Right lobe of liver (tissue), 6 donors: ENCODE results near the gene BDKRB2. TPM values are rescaled to one million over a fixed set of nuclear protein-coding genes. Genes with fewer than 3 reads are reported as not detected.
A peak's percentile ranks its signal among the peaks of the same experiment; 100 is the strongest.

ENCODE experiments used
- ATAC-seq, 4 donors: fragments of 200-7000 bp; cut with Tn5 transposase; one replicate each; pipeline ENCODE4 v1.9.1; 2020; ENCODE audit warnings: mild to moderate bottlenecking in 4 of 4, moderate library complexity in 4 of 4
- DNase-seq, 3 donors: peaks; one replicate each; pipeline ENCODE4 v3.0.0-alpha.2; 2020
- H3K27ac ChIP-seq, 3 donors: fragments of 200-600 bp; one replicate each; pipeline ENCODE4 v1.8.0; 2022
- H3K27me3 ChIP-seq, 2 donors: fragments of 200-600 bp; one replicate each; pipeline ENCODE4 v1.8.0; 2022
- H3K36me3 ChIP-seq, 4 donors: fragments of 200-600 bp; sonication (generic) in 1 of 4; one replicate each; pipeline versions ENCODE4 v1.5.1 to v1.8.0; 2017 to 2022; ENCODE audit warnings: control low read depth in 1 of 4
- H3K4me1 ChIP-seq, 4 donors: fragments of 200-600 bp; sonication (generic) in 1 of 4; one replicate each; pipeline versions ENCODE4 v1.5.1 to v1.8.0; 2017 to 2022; ENCODE audit warnings: control low read depth in 1 of 4
- H3K4me3 ChIP-seq, 3 donors: fragments of 200-600 bp; one replicate each; pipeline ENCODE4 v1.8.0; 2022
- H3K9me3 ChIP-seq, 4 donors: fragments of 200-600 bp; sonication (generic) in 1 of 4; one replicate each; pipeline versions ENCODE4 v1.5.1 to v1.8.0; 2017 to 2022; ENCODE audit warnings: control low read depth in 1 of 4
- CTCF ChIP-seq, 4 donors: fragments of 200-600 bp in 3 of 4; fragments of 450-650 bp in 1 of 4; IDR thresholded peaks; one replicate each; pipeline versions ENCODE4 v1.5.1 to v1.8.0; 2016 to 2022; ENCODE audit warnings: antibody characterized with exemption in 4 of 4, mild to moderate bottlenecking in 2 of 4
- POLR2A ChIP-seq: fragments of 450-650 bp; IDR thresholded peaks from one replicate; pipeline ENCODE4 v1.6.1; 2017; ENCODE audit warnings: antibody characterized with exemption, mild to moderate bottlenecking
- WGBS: methylation state at CpG from one replicate; pipeline ENCODE4 v1.1.6; 2018; ENCODE audit warnings: low coverage, low lambda C conversion rate; ENCODE audit not compliant: insufficient coverage; ENCODE audit errors: missing lambda C conversion rate; 5-methylcytosine and 5-hydroxymethylcytosine counted together
- intact Hi-C, 2 donors: fragments of 100-400 bp; cut with DNase I; formaldehyde crosslinking; loops; one replicate each; pipeline versions ENCODE4 v1.11.2 to v1.14.1; 2022
- total RNA-seq, 6 experiments: library from RNA; depleted of rRNA in 2 of 6; stranded (reverse); fragments of >200 nt in 2 of 6; fragmentation: NEBNext Ultra II Directional in 3 of 6; extraction: Animal tissue kit (Norgen Biotek cat#: 25700) in 3 of 6; gene quantifications; one replicate each; pipeline versions ENCODE4 v1.1.0 to v1.2.4, GENCODE V29; 2016 to 2023
- donor health status: DM: no; HTN: yes; CAD: no.
- donor health status: DM: no; HTN: no; CAD: no.
- donor health status: DM: no; HTN: no; CAD: no.
- donor health status: DM: no; HTN: yes; CAD: no.
- donor health status: DM: no; HTN: yes; CAD: no.

BDKRB2 gene
- total RNA-seq, 6 experiments from 2014 or later: 0.07 to 0.60 (median 0.22) TPM

GRCh38 chr14:96187216-96188031, 17.2 kb upstream of the BDKRB2 start:
- intact Hi-C loops: no loop called here
- DNase-seq: no peak
- H3K9me3 ChIP-seq: no peaks in the 10 kb centered on the region

GRCh38 chr14:96189281-96189711, 15.3 kb upstream of the BDKRB2 start:
- no peak overlapping the region for H3K4me3 ChIP-seq
- H3K27me3 ChIP-seq: no peaks in the 10 kb centered on the region
- no peak overlapping the region for H3K27ac ChIP-seq
- no peak for DNase-seq
- no peaks in the 10 kb centered on the region for H3K9me3 ChIP-seq
- no peaks in the 10 kb centered on the region for H3K36me3 ChIP-seq
- no peak for ATAC-seq
- intact Hi-C loops: no loop called here
- WGBS: 51% methylated on average over 8 of the region's 11 CpGs
- TF ChIP-seq POLR2A: no peak
- no peak for TF ChIP-seq CTCF (IDR thresholded peaks at IDR 0.05)
- no peaks in the 10 kb centered on the region for H3K4me1 ChIP-seq

More at GRCh38 chr14:96187216-96188031, 17.2 kb upstream of the BDKRB2 start:
- Histone ChIP-seq H3K27ac (no peak overlapping the region), H3K4me1 (no peaks in the 10 kb centered on the region), H3K4me3 (no peak overlapping the region), H3K36me3 (no peaks in the 10 kb centered on the region), H3K27me3 (no peaks in the 10 kb centered on the region)
- no peak for ATAC-seq
- TF ChIP-seq CTCF (IDR thresholded peaks at IDR 0.05) (no peak), POLR2A (no peak)
- 67% methylated on average over 8 of the region's 9 CpGs for WGBS

- no peak overlapping the region for H3K27ac ChIP-seq
- TF ChIP-seq POLR2A (no peak), CTCF (IDR thresholded peaks at IDR 0.05) (no peak)
- intact Hi-C loops: loop anchor here in 1 of 2 donors (10.0 kb wide), 1 partner anchor 87 kb away; no protein-coding TSS in a partner anchor
- no peaks in the 10 kb centered on the region for H3K9me3 ChIP-seq
- no peak overlapping the region for H3K4me3 ChIP-seq
- H3K27me3 ChIP-seq: no peaks in the 10 kb centered on the region
- no peaks in the 10 kb centered on the region for H3K36me3 ChIP-seq
- 84% methylated on average over 2 of the region's 2 CpGs for WGBS
- H3K4me1 ChIP-seq: peaks cover 0 to 4% (median 0%) of the 10 kb centered on the region in 4 donors
- no peak for ATAC-seq
- DNase-seq: no peak
These were observed 13.3 kb upstream of the BDKRB2 start for GRCh38 chr14:96191353-96191752.

- Histone ChIP-seq H3K27me3 (no peaks in the 10 kb centered on the region), H3K36me3 (no peaks in the 10 kb centered on the region), H3K9me3 (no peaks in the 10 kb centered on the region), H3K4me1 (peaks cover 0 to 4% (median 0%) of the 10 kb centered on the region in 4 donors), H3K27ac (no peak overlapping the region), H3K4me3 (no peak overlapping the region)
- DNase-seq (no peak), ATAC-seq (peak in 1 of 4 donors; percentile 22)
- intact Hi-C loops: loop anchor here in 1 of 2 donors (10.0 kb wide), 1 partner anchor 87 kb away; no protein-coding TSS in a partner anchor
- TF ChIP-seq POLR2A: no peak
- TF ChIP-seq CTCF (IDR thresholded peaks at IDR 0.05): no peak
- WGBS: 58% methylated on average over 2 of the region's 3 CpGs
These were observed 12.7 kb upstream of the BDKRB2 start for GRCh38 chr14:96191841-96192462.
